VCaP (cell line): ENCODE measurements around the gene BMP5.

Experiments used
- H3K27ac ChIP-seq: fragments of 450-650 bp; 2 replicates; pipeline ENCODE4 v1.5.1; 2017
- CTCF ChIP-seq: fragments of 450-650 bp; conservative IDR thresholded peaks from 2 replicates; pipeline ENCODE4 v1.5.1; 2017; ENCODE audit warnings: mild to moderate bottlenecking, moderate library complexity

BMP5 gene

GRCh38 chr6:55708711-55709110 lies 166.7 kb downstream of the BMP5 start:
- H3K27ac ChIP-seq: no peak overlapping the region
- no peak for TF ChIP-seq CTCF

- H3K27ac ChIP-seq: no peak overlapping the region
- no peak for TF ChIP-seq CTCF
Measured at GRCh38 chr6:55705451-55706440, 169.6 kb downstream of the BMP5 start.

GRCh38 chr6:55704421-55704820 lies 171.0 kb downstream of the BMP5 start:
- no peak for TF ChIP-seq CTCF
- no peak overlapping the region for H3K27ac ChIP-seq
